ENCODE results near the gene CRELD1. TPM values are rescaled to one million over a fixed set of nuclear protein-coding genes. Genes with fewer than 3 reads are reported as not detected.
A peak's percentile ranks its signal among the peaks of the same experiment; 100 is the strongest.

Gene CRELD1
- total RNA-seq, 1 experiment from 2014 or later = 13.4 TPM

- no peaks in the 10 kb centered on the region for H3K9me3 Mint-ChIP-seq (ENCODE audit: unreplicated experiment)
- peak; percentile 33 for DNase-seq (ENCODE audit: unreplicated experiment)
- POLR2A ChIA-PET = interaction anchor here (0.7 to 8.4 kb wide), 21 partner anchors 10 to 281 kb away, joined by 3 to 98 read pairs (median 6); partner anchors contain the start of genes ARPC4, CRELD1, IL17RE and JAGN1
- no peak overlapping the region for H3K27ac Mint-ChIP-seq (ENCODE audit: low read depth, unreplicated experiment)
- H3K4me1 Mint-ChIP-seq (ENCODE audit: insufficient read depth, unreplicated experiment) = peaks cover 19% of the 10 kb centered on the region
- TF ChIP-seq, protein P1, sequence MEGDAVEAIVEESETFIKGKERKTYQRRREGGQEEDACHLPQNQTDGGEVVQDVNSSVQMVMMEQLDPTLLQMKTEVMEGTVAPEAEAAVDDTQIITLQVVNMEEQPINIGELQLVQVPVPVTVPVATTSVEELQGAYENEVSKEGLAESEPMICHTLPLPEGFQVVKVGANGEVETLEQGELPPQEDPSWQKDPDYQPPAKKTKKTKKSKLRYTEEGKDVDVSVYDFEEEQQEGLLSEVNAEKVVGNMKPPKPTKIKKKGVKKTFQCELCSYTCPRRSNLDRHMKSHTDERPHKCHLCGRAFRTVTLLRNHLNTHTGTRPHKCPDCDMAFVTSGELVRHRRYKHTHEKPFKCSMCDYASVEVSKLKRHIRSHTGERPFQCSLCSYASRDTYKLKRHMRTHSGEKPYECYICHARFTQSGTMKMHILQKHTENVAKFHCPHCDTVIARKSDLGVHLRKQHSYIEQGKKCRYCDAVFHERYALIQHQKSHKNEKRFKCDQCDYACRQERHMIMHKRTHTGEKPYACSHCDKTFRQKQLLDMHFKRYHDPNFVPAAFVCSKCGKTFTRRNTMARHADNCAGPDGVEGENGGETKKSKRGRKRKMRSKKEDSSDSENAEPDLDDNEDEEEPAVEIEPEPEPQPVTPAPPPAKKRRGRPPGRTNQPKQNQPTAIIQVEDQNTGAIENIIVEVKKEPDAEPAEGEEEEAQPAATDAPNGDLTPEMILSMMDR (IDR thresholded peaks at IDR 0.05; ENCODE audit: unreplicated experiment) = no peak
- CTCF ChIA-PET = interaction anchor here (0.6 to 3.9 kb wide), 16 partner anchors 9 to 196 kb away, joined by 3 to 21 read pairs (median 4); partner anchors contain the start of gene IL17RE
- H3K36me3 Mint-ChIP-seq (ENCODE audit: insufficient read depth, unreplicated experiment) = peaks cover 11% of the 10 kb centered on the region
- no TSS peak for BruUV-seq (replicated peaks)
- no peaks in the 10 kb centered on the region for H3K27me3 Mint-ChIP-seq (ENCODE audit: insufficient read depth, unreplicated experiment)
- intact Hi-C loops (cut with micrococcal nuclease) = no loop called here
- H3K4me3 Mint-ChIP-seq (ENCODE audit: unreplicated experiment) = no peak overlapping the region
Observed at GRCh38 chr3:9912294-9912935, 21.2 kb upstream of the CRELD1 start.

DNA sequence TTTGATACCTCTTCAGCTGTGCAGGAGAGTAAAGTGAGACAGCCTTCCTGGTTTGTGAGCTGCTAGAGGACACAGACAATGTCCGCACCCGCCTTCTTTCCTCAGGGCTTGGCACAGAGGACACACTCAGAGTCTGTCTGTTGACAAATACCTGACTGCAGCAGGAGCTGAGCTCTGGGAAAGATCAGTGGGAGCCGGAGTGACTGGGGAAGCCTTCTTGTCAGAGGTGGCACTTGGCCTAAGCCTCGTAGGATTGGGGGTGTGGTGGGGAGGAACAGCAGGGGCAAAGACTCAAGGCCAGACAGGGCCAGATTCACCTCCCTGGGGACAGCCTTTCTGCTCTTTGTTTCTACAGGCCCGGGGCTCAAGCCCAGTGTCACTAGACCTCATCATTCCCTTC lies 20.0 kb upstream of the CRELD1 start:
- TF ChIP-seq, protein P1 (IDR thresholded peaks at IDR 0.05; ENCODE audit: unreplicated experiment) = no peak
- no peaks in the 10 kb centered on the region for H3K9me3 Mint-ChIP-seq (ENCODE audit: unreplicated experiment)
- H3K36me3 Mint-ChIP-seq (ENCODE audit: insufficient read depth, unreplicated experiment) = peaks cover 4% of the 10 kb centered on the region
- ChIA-PET CTCF (interaction anchor here (0.6 to 3.9 kb wide), 16 partner anchors 10 to 197 kb away, joined by 3 to 21 read pairs (median 4); partner anchors contain the start of genes CRELD1 and IL17RE), POLR2A (interaction anchor here (0.8 to 8.4 kb wide), 14 partner anchors 11 to 280 kb away, joined by 3 to 98 read pairs (median 16); partner anchors contain the start of genes IL17RE, JAGN1 and RPUSD3)
- DNase-seq (ENCODE audit: unreplicated experiment) = peak; percentile 59
- no peak overlapping the region for H3K4me3 Mint-ChIP-seq (ENCODE audit: unreplicated experiment)
- H3K27ac Mint-ChIP-seq (ENCODE audit: low read depth, unreplicated experiment) = peak overlapping the region; percentile 46
- BruUV-seq (replicated peaks) = no TSS peak
- intact Hi-C loops (cut with micrococcal nuclease) = no loop called here
- H3K27me3 Mint-ChIP-seq (ENCODE audit: insufficient read depth, unreplicated experiment) = no peaks in the 10 kb centered on the region
- H3K4me1 Mint-ChIP-seq (ENCODE audit: insufficient read depth, unreplicated experiment) = peaks cover 21% of the 10 kb centered on the region

DNA sequence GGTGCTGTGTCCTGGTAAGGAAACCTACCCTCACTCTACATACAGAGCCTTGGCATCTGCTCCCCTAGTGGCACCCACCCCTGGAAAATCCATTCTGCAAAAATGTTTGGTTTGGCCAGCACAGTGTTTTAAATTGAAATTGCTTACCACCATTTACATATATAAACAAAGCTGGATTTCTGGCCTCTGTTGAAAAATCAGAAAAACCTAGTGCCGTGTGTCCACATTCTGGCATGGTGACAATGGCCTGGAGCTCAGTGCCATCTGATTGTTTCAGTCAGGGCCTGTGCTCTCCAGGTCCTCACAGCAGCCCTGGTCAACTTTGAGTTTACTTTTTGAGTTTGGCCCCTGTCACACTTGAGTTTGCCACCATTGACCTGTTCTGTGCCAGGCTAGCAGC lies 19.6 kb upstream of the CRELD1 start:
- Mint-ChIP-seq H3K27me3 (ENCODE audit: insufficient read depth, unreplicated experiment) (no peaks in the 10 kb centered on the region), H3K27ac (ENCODE audit: low read depth, unreplicated experiment) (peak overlapping the region; percentile 46), H3K36me3 (ENCODE audit: insufficient read depth, unreplicated experiment) (peaks cover 4% of the 10 kb centered on the region), H3K4me3 (ENCODE audit: unreplicated experiment) (no peak overlapping the region), H3K9me3 (ENCODE audit: unreplicated experiment) (no peaks in the 10 kb centered on the region), H3K4me1 (ENCODE audit: insufficient read depth, unreplicated experiment) (peaks cover 21% of the 10 kb centered on the region)
- intact Hi-C loops (cut with micrococcal nuclease) = no loop called here
- TF ChIP-seq, protein P1 (IDR thresholded peaks at IDR 0.05; ENCODE audit: unreplicated experiment) = no peak
- POLR2A ChIA-PET = interaction anchor here (0.8 to 8.4 kb wide), 11 partner anchors 12 to 70 kb away, joined by 3 to 98 read pairs (median 17); partner anchors contain the start of genes IL17RE, JAGN1 and RPUSD3
- DNase-seq (ENCODE audit: unreplicated experiment) = no peak
- BruUV-seq (replicated peaks) = no TSS peak
- CTCF ChIA-PET = interaction anchor here (0.6 to 3.9 kb wide), 10 partner anchors 10 to 170 kb away, joined by 3 to 21 read pairs (median 4); partner anchors contain the start of genes CRELD1 and IL17RE

- Mint-ChIP-seq H3K27ac (ENCODE audit: low read depth, unreplicated experiment) (no peak overlapping the region), H3K36me3 (ENCODE audit: insufficient read depth, unreplicated experiment) (peaks cover 4% of the 10 kb centered on the region), H3K4me3 (ENCODE audit: unreplicated experiment) (no peak overlapping the region), H3K4me1 (ENCODE audit: insufficient read depth, unreplicated experiment) (peaks cover 21% of the 10 kb centered on the region), H3K27me3 (ENCODE audit: insufficient read depth, unreplicated experiment) (no peaks in the 10 kb centered on the region), H3K9me3 (ENCODE audit: unreplicated experiment) (no peaks in the 10 kb centered on the region)
- TF ChIP-seq, protein P1 (IDR thresholded peaks at IDR 0.05; ENCODE audit: unreplicated experiment) = no peak
- ChIA-PET CTCF (interaction anchor here (0.6 to 3.9 kb wide), 5 partner anchors 19 to 171 kb away, joined by 3 to 21 read pairs (median 3); partner anchors contain the start of gene CRELD1), POLR2A (interaction anchor here (0.7 to 8.4 kb wide), 11 partner anchors 12 to 71 kb away, joined by 3 to 98 read pairs (median 28); partner anchors contain the start of genes CRELD1, IL17RE, JAGN1 and RPUSD3)
- BruUV-seq (replicated peaks) = no TSS peak
- no peak for DNase-seq (ENCODE audit: unreplicated experiment)
- intact Hi-C loops (cut with micrococcal nuclease) = no loop called here
Observed at GRCh38 chr3:9914559-9915253, 18.9 kb upstream of the CRELD1 start.

All from MCF 10A (cell line).